Natural killer cell (primary cell): ENCODE results near the gene RFX7. TPM values are rescaled to one million over a fixed set of nuclear protein-coding genes. Genes with fewer than 3 reads are reported as not detected.

Experiments used
- ATAC-seq, 3 donors: fragments of 150-1000 bp in 2 of 3; fragments of 200-7000 bp in 1 of 3; cut with Tn5 transposase; 1 replicate in 1 of 3; 2 replicates in 2 of 3; pipeline ENCODE4 v1.10.0; 2021; ENCODE audit warnings: mild to moderate bottlenecking in 2 of 3, moderate library complexity in 2 of 3
- DNase-seq, 2 donors: peaks; one replicate each; pipeline versions ENCODE4 v3.0.0 to v3.0.0-alpha.2; 2013 to 2021; ENCODE audit warnings: mixed read lengths in 1 of 2
- H3K27ac ChIP-seq: one replicate; pipeline ENCODE4 v1.5.1; 2013; ENCODE audit warnings: mild to moderate bottlenecking, low read length
- H3K27me3 ChIP-seq: one replicate; pipeline ENCODE4 v1.6.1; 2013; ENCODE audit warnings: low read length; ENCODE audit not compliant: control insufficient read depth, insufficient read depth
- H3K36me3 ChIP-seq: one replicate; pipeline ENCODE4 v1.6.1; 2013; ENCODE audit warnings: low read length; ENCODE audit not compliant: control insufficient read depth, insufficient read depth
- H3K4me1 ChIP-seq: one replicate; pipeline ENCODE4 v1.6.1; 2013; ENCODE audit warnings: low read length; ENCODE audit not compliant: control insufficient read depth, insufficient read depth
- H3K4me3 ChIP-seq: one replicate; pipeline ENCODE4 v1.5.1; 2013; ENCODE audit warnings: low read length
- H3K9me3 ChIP-seq: one replicate; pipeline ENCODE4 v1.6.1; 2013; ENCODE audit warnings: low read length; ENCODE audit not compliant: control insufficient read depth, insufficient read depth
- H3K27ac Mint-ChIP-seq, 2 donors: one replicate each; pipeline ENCODE4 v1.8.0; 2022; ENCODE audit warnings: mild to moderate bottlenecking in 2 of 2, mixed read lengths in 2 of 2, moderate library complexity in 1 of 2
- H3K27me3 Mint-ChIP-seq, 2 donors: one replicate each; pipeline ENCODE4 v1.8.0; 2022; ENCODE audit warnings: low read depth in 2 of 2, mixed read lengths in 2 of 2
- H3K36me3 Mint-ChIP-seq: one replicate; pipeline ENCODE4 v1.8.0; 2022; ENCODE audit warnings: mixed read lengths
- H3K4me1 Mint-ChIP-seq, 2 donors: one replicate each; pipeline ENCODE4 v1.8.0; 2022; ENCODE audit warnings: mixed read lengths in 2 of 2
- H3K4me3 Mint-ChIP-seq: one replicate; pipeline ENCODE4 v1.8.0; 2022; ENCODE audit warnings: mild to moderate bottlenecking, moderate library complexity, mixed read lengths
- H3K9me3 Mint-ChIP-seq, 2 donors: one replicate each; pipeline ENCODE4 v1.8.0; 2022; ENCODE audit warnings: mixed read lengths in 2 of 2
- WGBS: methylation state at CpG from one replicate; pipeline ENCODE4 v1.1.7; 2013; ENCODE audit warnings: missing lambda C conversion rate; ENCODE audit not compliant: insufficient coverage; 5-methylcytosine and 5-hydroxymethylcytosine counted together
- intact Hi-C: fragments of 100-400 bp; cut with micrococcal nuclease; formaldehyde crosslinking; loops from one replicate; pipeline ENCODE4 v1.14.2; 2022
- total RNA-seq, 4 donors: library from RNA; stranded (reverse); fragments of 120-200 nt in 1 of 4; gene quantifications; one replicate each; pipeline versions ENCODE4 v1.2.3 to v1.2.4, GENCODE V29; 2013 to 2022
- TF ChIP-seq, protein P1 (sequence below): fragments of 200-600 bp; IDR thresholded peaks from one replicate; pipeline ENCODE4 v1.8.0; 2022; ENCODE audit warnings: antibody characterized with exemption

Gene RFX7
- total RNA-seq, 3 donors from 2014 or later (not counting 1 experiment from before 2014, with no cell fraction given), result 25.0 to 37.4 (median 33.8) TPM

DNA sequence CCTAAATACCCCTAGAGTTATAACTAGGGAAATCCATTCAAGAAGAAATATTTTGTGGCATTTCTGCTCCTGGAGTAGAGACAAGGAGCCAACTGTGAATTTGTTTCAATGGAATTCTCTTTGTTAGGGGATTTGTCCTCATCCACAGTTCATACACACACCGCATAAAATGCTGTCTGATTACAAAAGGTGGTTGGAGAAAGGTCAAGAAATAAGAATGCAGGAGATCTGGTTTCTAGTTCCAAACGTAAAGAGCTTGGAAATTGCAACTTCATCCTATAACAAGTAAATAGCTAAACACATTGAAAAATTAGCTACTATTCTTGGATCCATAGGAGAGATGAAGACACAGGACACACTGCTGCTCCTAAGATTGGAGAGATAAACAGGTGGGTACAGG is 184.0 kb downstream of the RFX7 start:
- H3K27me3 Mint-ChIP-seq, result peaks cover 11 to 17% of the 10 kb centered on the region in 2 donors
- Histone ChIP-seq H3K27me3 (no peaks in the 10 kb centered on the region), H3K4me1 (no peaks in the 10 kb centered on the region), H3K4me3 (no peak overlapping the region), H3K36me3 (no peaks in the 10 kb centered on the region), H3K27ac (no peak overlapping the region), H3K9me3 (no peaks in the 10 kb centered on the region)
- ATAC-seq (no peak), DNase-seq (no peak)
- WGBS, result no CpG with 5 or more reads among the region's 2 CpGs
- intact Hi-C loops, result no loop called here
- TF ChIP-seq, protein P1, sequence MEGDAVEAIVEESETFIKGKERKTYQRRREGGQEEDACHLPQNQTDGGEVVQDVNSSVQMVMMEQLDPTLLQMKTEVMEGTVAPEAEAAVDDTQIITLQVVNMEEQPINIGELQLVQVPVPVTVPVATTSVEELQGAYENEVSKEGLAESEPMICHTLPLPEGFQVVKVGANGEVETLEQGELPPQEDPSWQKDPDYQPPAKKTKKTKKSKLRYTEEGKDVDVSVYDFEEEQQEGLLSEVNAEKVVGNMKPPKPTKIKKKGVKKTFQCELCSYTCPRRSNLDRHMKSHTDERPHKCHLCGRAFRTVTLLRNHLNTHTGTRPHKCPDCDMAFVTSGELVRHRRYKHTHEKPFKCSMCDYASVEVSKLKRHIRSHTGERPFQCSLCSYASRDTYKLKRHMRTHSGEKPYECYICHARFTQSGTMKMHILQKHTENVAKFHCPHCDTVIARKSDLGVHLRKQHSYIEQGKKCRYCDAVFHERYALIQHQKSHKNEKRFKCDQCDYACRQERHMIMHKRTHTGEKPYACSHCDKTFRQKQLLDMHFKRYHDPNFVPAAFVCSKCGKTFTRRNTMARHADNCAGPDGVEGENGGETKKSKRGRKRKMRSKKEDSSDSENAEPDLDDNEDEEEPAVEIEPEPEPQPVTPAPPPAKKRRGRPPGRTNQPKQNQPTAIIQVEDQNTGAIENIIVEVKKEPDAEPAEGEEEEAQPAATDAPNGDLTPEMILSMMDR, result no peak
- H3K4me3 Mint-ChIP-seq, result no peak overlapping the region
- peaks cover 0 to 2% of the 10 kb centered on the region in 2 donors for H3K9me3 Mint-ChIP-seq
- no peak overlapping the region for H3K27ac Mint-ChIP-seq
- peaks cover 6% of the 10 kb centered on the region for H3K36me3 Mint-ChIP-seq
- H3K4me1 Mint-ChIP-seq, result no peaks in the 10 kb centered on the region

DNA sequence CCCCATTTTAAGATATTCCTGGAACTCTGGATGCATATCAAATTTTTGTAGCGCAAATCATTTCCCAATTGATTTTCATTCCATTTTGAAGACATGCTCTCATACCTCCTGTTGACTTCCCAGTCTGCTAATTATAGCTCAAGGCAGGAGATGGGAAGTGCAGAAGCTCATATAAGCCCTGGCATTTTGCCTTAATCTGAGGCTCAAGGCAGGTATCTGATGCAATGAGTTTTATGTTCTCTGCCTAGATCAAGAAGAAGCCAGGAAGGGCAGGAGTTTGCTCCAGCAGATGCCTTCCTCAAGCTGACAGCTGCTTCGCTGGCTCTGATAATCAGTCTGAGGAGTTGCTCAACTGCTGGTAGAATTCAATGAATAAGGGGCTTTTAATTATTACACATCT is 184.7 kb downstream of the RFX7 start:
- no peak for DNase-seq
- ATAC-seq, result no peak
- peaks cover 6% of the 10 kb centered on the region for H3K36me3 Mint-ChIP-seq
- H3K9me3 Mint-ChIP-seq, result peaks cover 0 to 2% of the 10 kb centered on the region in 2 donors
- H3K36me3 ChIP-seq, result no peaks in the 10 kb centered on the region
- intact Hi-C loops, result no loop called here
- 90% methylated on average over 1 of the region's 2 CpGs for WGBS
- H3K27ac ChIP-seq, result no peak overlapping the region
- no peak overlapping the region for H3K4me3 ChIP-seq
- no peak overlapping the region for H3K27ac Mint-ChIP-seq
- H3K4me1 Mint-ChIP-seq, result no peaks in the 10 kb centered on the region
- peaks cover 11 to 17% of the 10 kb centered on the region in 2 donors for H3K27me3 Mint-ChIP-seq
- TF ChIP-seq, protein P1, result no peak
- no peaks in the 10 kb centered on the region for H3K9me3 ChIP-seq
- H3K4me3 Mint-ChIP-seq, result no peak overlapping the region
- no peaks in the 10 kb centered on the region for H3K4me1 ChIP-seq
- no peaks in the 10 kb centered on the region for H3K27me3 ChIP-seq

DNA sequence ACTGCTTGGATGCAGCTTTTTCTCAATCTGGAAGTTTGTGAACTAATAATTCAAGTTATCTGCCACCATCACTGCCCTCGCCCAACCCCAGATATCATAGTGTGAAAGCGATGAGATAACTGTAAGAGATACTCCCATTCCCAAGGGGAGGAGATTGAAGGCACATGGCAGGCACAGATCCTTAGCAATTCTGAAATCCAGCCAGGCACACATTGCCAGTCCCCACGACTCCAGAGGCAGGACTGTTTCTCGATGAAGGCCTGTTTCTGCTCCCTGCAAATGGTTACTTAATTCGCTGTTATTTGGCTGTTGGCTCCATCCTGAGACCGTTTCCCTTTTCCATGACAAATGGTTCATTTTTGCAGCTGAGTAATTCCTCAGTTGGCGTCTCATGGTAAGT is 187.1 kb downstream of the RFX7 start:
- H3K4me3 ChIP-seq, result no peak overlapping the region
- no peak overlapping the region for H3K27ac Mint-ChIP-seq
- no peaks in the 10 kb centered on the region for H3K4me1 ChIP-seq
- peaks cover 5 to 11% of the 10 kb centered on the region in 2 donors for H3K27me3 Mint-ChIP-seq
- DNase-seq, result no peak
- H3K4me1 Mint-ChIP-seq, result no peaks in the 10 kb centered on the region
- H3K27me3 ChIP-seq, result no peaks in the 10 kb centered on the region
- TF ChIP-seq, protein P1, result no peak
- intact Hi-C loops, result no loop called here
- H3K9me3 Mint-ChIP-seq, result peaks cover 0 to 2% of the 10 kb centered on the region in 2 donors
- H3K9me3 ChIP-seq, result no peaks in the 10 kb centered on the region
- 89% methylated on average over 7 of the region's 7 CpGs for whole genome bisulfite sequencing
- peaks cover 4% of the 10 kb centered on the region for H3K36me3 Mint-ChIP-seq
- ATAC-seq, result no peak
- no peak overlapping the region for H3K4me3 Mint-ChIP-seq
- H3K36me3 ChIP-seq, result no peaks in the 10 kb centered on the region
- no peak overlapping the region for H3K27ac ChIP-seq

DNA sequence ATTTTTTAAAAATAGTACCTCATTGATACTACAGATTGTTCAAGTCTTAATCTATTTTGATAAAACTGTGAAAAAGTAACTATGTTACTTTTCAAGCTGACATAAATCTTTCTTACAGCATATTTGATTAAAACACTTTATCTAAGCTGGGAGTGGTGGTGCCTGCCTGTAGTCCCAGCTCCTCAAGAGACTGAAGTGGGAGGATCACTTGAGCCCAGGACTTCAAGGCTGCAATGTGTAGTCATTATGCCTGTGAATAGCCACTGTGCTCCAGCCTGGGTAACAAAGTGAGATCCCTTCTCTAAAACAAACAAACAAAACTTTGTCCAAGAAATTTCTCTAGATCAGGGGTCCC is 190.7 kb downstream of the RFX7 start:
- H3K4me3 Mint-ChIP-seq, result no peak overlapping the region
- no peaks in the 10 kb centered on the region for H3K4me1 Mint-ChIP-seq
- no peak overlapping the region for H3K27ac Mint-ChIP-seq
- H3K27me3 Mint-ChIP-seq, result no peaks in the 10 kb centered on the region
- H3K36me3 Mint-ChIP-seq, result no peaks in the 10 kb centered on the region
- no peaks in the 10 kb centered on the region for H3K9me3 Mint-ChIP-seq
- ATAC-seq (no peak), DNase-seq (no peak)
- Histone ChIP-seq H3K4me1 (no peaks in the 10 kb centered on the region), H3K9me3 (no peaks in the 10 kb centered on the region), H3K27me3 (no peaks in the 10 kb centered on the region), H3K4me3 (no peak overlapping the region), H3K36me3 (no peaks in the 10 kb centered on the region), H3K27ac (no peak overlapping the region)
- TF ChIP-seq, protein P1, result no peak
- intact Hi-C loops, result no loop called here
